GM18861 (cell line): Measurements from ENCODE around the gene CXADR.

Experiments
- ATAC-seq: cut with Tn5 transposase; IDR thresholded peaks from one replicate; pipeline ENCODE4 v1.9.1; 2021; ENCODE audit not compliant: unreplicated experiment

The CXADR gene

GRCh38 chr21:17539323-17539722 lies 26.5 kb downstream of the CXADR start:
- ATAC-seq, result no peak

- ATAC-seq, result no peak
Measured at GRCh38 chr21:17539743-17540341, 27.0 kb downstream of the CXADR start.

- no peak for ATAC-seq
Measured at GRCh38 chr21:17540530-17540929, 27.7 kb downstream of the CXADR start.

- no peak for ATAC-seq
Measured at GRCh38 chr21:17542371-17543011, 29.6 kb downstream of the CXADR start.

GRCh38 chr21:17545007-17545406 lies 32.2 kb downstream of the CXADR start:
- ATAC-seq, result no peak

- ATAC-seq, result no peak
Measured at GRCh38 chr21:17548262-17548661, 35.4 kb downstream of the CXADR start.

- ATAC-seq, result no peak
Measured at GRCh38 chr21:17550671-17551308, 37.9 kb downstream of the CXADR start.

- ATAC-seq, result no peak
Measured at GRCh38 chr21:17552410-17552809, 39.6 kb downstream of the CXADR start.

GRCh38 chr21:17554120-17554519 lies 41.3 kb downstream of the CXADR start:
- no peak for ATAC-seq

GRCh38 chr21:17554679-17555465 lies 42.0 kb downstream of the CXADR start:
- no peak for ATAC-seq

- ATAC-seq, result no peak
Measured at GRCh38 chr21:17560377-17561025, 47.7 kb downstream of the CXADR start.

GRCh38 chr21:17570786-17571185 lies 57.9 kb downstream of the CXADR start:
- ATAC-seq, result no peak

GRCh38 chr21:17572431-17572830 lies 59.6 kb downstream of the CXADR start:
- ATAC-seq, result no peak

GRCh38 chr21:17575076-17575475 lies 62.2 kb downstream of the CXADR start:
- no peak for ATAC-seq

- ATAC-seq, result no peak
Measured at GRCh38 chr21:17576080-17576835, 63.4 kb downstream of the CXADR start.

- no peak for ATAC-seq
Measured at GRCh38 chr21:17577701-17578100, 64.9 kb downstream of the CXADR start.

- ATAC-seq, result no peak
Measured at GRCh38 chr21:17578162-17578561, 65.3 kb downstream of the CXADR start.

GRCh38 chr21:17578876-17579275 lies 66.0 kb downstream of the CXADR start:
- ATAC-seq, result no peak

- no peak for ATAC-seq
Measured at GRCh38 chr21:17580319-17580718, 67.5 kb downstream of the CXADR start.

GRCh38 chr21:17583898-17584297 lies 71.1 kb downstream of the CXADR start:
- no peak for ATAC-seq
